ENCODE measurements around the gene SPATS2.

DNA sequence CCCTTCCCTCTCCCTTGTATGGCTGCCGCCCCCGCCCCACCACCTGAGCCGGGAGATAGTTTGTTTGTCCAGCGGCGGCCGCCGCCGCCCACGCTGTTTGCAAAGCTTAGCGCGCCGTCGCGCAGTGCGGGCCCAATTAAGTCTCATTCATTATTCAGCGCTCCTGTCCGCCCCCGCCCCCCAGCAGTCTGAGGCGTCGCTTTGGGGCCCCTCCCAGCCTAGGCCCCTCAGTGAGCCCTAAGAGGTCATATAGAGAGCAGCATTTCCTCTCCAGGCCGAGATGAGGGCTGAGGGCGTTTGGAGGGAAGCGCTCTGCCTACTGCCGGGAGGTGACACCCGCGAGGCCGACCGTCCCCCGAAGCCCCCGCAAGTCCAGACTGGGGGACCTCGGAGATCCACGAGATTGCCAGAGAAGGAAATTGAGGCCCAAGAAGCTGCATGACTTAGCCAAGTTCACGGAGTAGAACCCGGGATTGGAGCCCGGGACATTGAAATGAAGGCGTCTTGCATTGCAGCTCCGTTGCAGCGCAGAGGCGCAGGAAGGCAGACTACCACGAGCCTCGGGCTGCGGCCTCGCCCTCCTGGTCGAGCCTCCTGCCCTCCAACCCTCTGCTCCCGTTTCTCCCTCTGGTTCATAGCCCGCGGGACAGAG lies 20.5 kb upstream of the SPATS2 start, which contains the start of gene DNAJC22:
- TF ChIP-seq, protein P1, sequence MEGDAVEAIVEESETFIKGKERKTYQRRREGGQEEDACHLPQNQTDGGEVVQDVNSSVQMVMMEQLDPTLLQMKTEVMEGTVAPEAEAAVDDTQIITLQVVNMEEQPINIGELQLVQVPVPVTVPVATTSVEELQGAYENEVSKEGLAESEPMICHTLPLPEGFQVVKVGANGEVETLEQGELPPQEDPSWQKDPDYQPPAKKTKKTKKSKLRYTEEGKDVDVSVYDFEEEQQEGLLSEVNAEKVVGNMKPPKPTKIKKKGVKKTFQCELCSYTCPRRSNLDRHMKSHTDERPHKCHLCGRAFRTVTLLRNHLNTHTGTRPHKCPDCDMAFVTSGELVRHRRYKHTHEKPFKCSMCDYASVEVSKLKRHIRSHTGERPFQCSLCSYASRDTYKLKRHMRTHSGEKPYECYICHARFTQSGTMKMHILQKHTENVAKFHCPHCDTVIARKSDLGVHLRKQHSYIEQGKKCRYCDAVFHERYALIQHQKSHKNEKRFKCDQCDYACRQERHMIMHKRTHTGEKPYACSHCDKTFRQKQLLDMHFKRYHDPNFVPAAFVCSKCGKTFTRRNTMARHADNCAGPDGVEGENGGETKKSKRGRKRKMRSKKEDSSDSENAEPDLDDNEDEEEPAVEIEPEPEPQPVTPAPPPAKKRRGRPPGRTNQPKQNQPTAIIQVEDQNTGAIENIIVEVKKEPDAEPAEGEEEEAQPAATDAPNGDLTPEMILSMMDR (IDR thresholded peaks at IDR 0.05; ENCODE audit: insufficient read depth, low read depth, low read length): no peak
- TF ChIP-seq EZH2 (IDR thresholded peaks at IDR 0.05; ENCODE audit: insufficient read depth, low read length): no peak
